Activated CD4-positive, alpha-beta T cell treated with anti-CD3 and anti-CD28 coated beads, Interleukin-2, amount 50 U/mL, for 16 hours (primary cell): ENCODE results near the gene PRRC2B.
"Not testable (repeated sequence)": the region's sequence is repeated elsewhere in the genome, so short reads cannot be mapped to it uniquely, and the experiment has no call there.

Source experiments
- DNase-seq: peaks from one replicate; pipeline ENCODE4 v3.0.0-alpha.2; 2020

The PRRC2B gene

GRCh38 chr9:131546336-131547084 is 152.6 kb downstream of the PRRC2B start:
- DNase-seq = no peak

- not testable (repeated sequence) for DNase-seq
These were observed 155.3 kb downstream of the PRRC2B start for GRCh38 chr9:131549186-131549585.
